Measurements from ENCODE around the gene RDH11. TPM values are rescaled to one million over a fixed set of nuclear protein-coding genes. Genes with fewer than 3 reads are reported as not detected.

The RDH11 gene
- total and polyA plus RNA-seq, 2 donors (not counting 3 experiments of a cell fraction or from before 2014, with no cell fraction given), result 79.8 to 93.2 TPM

DNA sequence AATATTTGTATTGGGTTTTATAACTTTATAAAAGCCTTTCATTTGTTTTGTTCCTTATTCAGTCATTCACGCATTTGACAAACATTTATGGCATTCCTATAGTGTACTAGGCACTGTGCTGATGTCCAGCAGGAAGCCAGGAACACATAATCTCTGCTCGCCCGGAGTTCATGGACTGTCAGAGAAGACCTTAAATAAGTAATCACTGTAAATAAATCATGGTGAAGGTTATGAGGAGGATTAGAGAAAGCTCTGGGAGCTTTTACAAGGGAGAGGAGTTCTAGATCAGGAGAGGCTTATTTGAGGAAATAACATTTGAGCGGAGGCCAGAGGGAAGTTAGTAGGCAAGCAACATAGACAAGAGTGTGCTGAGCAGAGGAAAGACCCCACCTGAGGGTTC is 1.4 kb upstream of the RDH11 start:
- CTCF ChIA-PET, result interaction anchor here (1.6 kb wide), 1 partner anchor 84 kb away, joined by 5 read pairs; no protein-coding TSS in a partner anchor

More for the DNA sequence above, 1.4 kb upstream of the RDH11 start:
- no peak overlapping the region for H3K4me2 ChIP-seq (ENCODE audit: insufficient read depth, low read length)
- H3K27me3 ChIP-seq (ENCODE audit: control insufficient read depth in 2 of 2, insufficient read depth in 2 of 2, low read length in 2 of 2), result no peaks in the 10 kb centered on the region
- H3K27ac ChIP-seq (ENCODE audit: insufficient read depth, low read depth, low read length), result no peak overlapping the region
- dilution Hi-C loops (cut with MboI; ENCODE audit: extremely low pct_ligation_motif_present, low sequenced_read_pairs), result no loop called here
- intact Hi-C loops (cut with micrococcal nuclease), result no loop called here
- no peaks in the 10 kb centered on the region for H4K20me1 ChIP-seq (replicated peaks; ENCODE audit: control insufficient read depth, extremely low read depth, insufficient read depth, low read length)
- H3K36me3 ChIP-seq (ENCODE audit: control insufficient read depth in 2 of 2, extremely low read depth in 1 of 2, insufficient read depth in 2 of 2, low read length in 2 of 2), result peaks cover 3 to 4% of the 10 kb centered on the region in 2 experiments
- no peak overlapping the region for H2AFZ ChIP-seq (ENCODE audit: low read depth, low read length)
- H3K9me3 ChIP-seq (replicated peaks; ENCODE audit: control insufficient read depth, insufficient read depth, low read length), result no peaks in the 10 kb centered on the region
- no peak overlapping the region for H3K4me3 ChIP-seq (replicated peaks in 1 of 3; ENCODE audit: insufficient read depth in 1 of 3, low read depth in 1 of 3, low read length in 3 of 3)
- no TSS peak for BruUV-seq (replicated peaks)
- POLR2A ChIA-PET, result no interaction called here
- H3K9me1 ChIP-seq (replicated peaks; ENCODE audit: control insufficient read depth, extremely low read depth, insufficient read depth, low read length), result no peaks in the 10 kb centered on the region
- peaks cover 10% of the 10 kb centered on the region for H3K4me1 ChIP-seq (ENCODE audit: control insufficient read depth, extremely low read depth, insufficient read depth, low read length)
- FAIRE-seq, result no peak
- peaks cover 27% of the 10 kb centered on the region for H3K79me2 ChIP-seq (ENCODE audit: control insufficient read depth, insufficient read depth, low read length)
- TF ChIP-seq GATA2 (IDR thresholded peaks at IDR 0.05; ENCODE audit: insufficient read depth, insufficient read length, low read depth, low read length) (no peak), POLR2A (IDR thresholded peaks at IDR 0.05; ENCODE audit: low read depth, low read length) (no peak), EZH2 (IDR thresholded peaks at IDR 0.05; ENCODE audit: borderline replicate concordance, low read depth, low read length, severe bottlenecking) (no peak), POLR2AphosphoS5 (IDR thresholded peaks at IDR 0.05; ENCODE audit: insufficient read depth, low read depth, low read length) (no peak), FOS (IDR thresholded peaks at IDR 0.05; ENCODE audit: borderline replicate concordance, insufficient read depth, low read length) (no peak), JUN (IDR thresholded peaks at IDR 0.05; ENCODE audit: borderline replicate concordance, insufficient read depth, insufficient read length, low read depth) (no peak), MYC (IDR thresholded peaks at IDR 0.05; ENCODE audit: low read depth, low read length) (no peak)
- TF ChIP-seq, protein P1, sequence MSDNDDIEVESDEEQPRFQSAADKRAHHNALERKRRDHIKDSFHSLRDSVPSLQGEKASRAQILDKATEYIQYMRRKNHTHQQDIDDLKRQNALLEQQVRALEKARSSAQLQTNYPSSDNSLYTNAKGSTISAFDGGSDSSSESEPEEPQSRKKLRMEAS (IDR thresholded peaks at IDR 0.05; ENCODE audit: insufficient read depth, insufficient read length), result no peak
- TF ChIP-seq, protein P2, sequence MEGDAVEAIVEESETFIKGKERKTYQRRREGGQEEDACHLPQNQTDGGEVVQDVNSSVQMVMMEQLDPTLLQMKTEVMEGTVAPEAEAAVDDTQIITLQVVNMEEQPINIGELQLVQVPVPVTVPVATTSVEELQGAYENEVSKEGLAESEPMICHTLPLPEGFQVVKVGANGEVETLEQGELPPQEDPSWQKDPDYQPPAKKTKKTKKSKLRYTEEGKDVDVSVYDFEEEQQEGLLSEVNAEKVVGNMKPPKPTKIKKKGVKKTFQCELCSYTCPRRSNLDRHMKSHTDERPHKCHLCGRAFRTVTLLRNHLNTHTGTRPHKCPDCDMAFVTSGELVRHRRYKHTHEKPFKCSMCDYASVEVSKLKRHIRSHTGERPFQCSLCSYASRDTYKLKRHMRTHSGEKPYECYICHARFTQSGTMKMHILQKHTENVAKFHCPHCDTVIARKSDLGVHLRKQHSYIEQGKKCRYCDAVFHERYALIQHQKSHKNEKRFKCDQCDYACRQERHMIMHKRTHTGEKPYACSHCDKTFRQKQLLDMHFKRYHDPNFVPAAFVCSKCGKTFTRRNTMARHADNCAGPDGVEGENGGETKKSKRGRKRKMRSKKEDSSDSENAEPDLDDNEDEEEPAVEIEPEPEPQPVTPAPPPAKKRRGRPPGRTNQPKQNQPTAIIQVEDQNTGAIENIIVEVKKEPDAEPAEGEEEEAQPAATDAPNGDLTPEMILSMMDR (IDR thresholded peaks at IDR 0.05; ENCODE audit: extremely low read depth in 1 of 2, insufficient read depth in 1 of 2, low read depth in 1 of 2, low read length in 2 of 2), result no peak
- no peak for DNase-seq (ENCODE audit: low read depth, low spot score)
- no peak overlapping the region for H3K9ac ChIP-seq (replicated peaks; ENCODE audit: extremely low read depth, insufficient read depth, low read length)

All from endothelial cell of umbilical vein (primary cell).